GM12801 (cell line): ENCODE results near the gene ZCCHC2.

Experiments
- CTCF ChIP-seq: IDR thresholded peaks from one replicate; pipeline ENCODE4 v1.5.1; 2011; ENCODE audit warnings: control low read depth; ENCODE audit not compliant: insufficient read length; ENCODE audit errors: extremely low read depth

The ZCCHC2 gene

GRCh38 chr18:62572456-62572855, 49.6 kb downstream of the ZCCHC2 start:
- no peak for TF ChIP-seq CTCF

- no peak for TF ChIP-seq CTCF
Observed at GRCh38 chr18:62574776-62575175, 52.0 kb downstream of the ZCCHC2 start.

GRCh38 chr18:62576271-62576670, 53.4 kb downstream of the ZCCHC2 start:
- no peak for TF ChIP-seq CTCF

DNA sequence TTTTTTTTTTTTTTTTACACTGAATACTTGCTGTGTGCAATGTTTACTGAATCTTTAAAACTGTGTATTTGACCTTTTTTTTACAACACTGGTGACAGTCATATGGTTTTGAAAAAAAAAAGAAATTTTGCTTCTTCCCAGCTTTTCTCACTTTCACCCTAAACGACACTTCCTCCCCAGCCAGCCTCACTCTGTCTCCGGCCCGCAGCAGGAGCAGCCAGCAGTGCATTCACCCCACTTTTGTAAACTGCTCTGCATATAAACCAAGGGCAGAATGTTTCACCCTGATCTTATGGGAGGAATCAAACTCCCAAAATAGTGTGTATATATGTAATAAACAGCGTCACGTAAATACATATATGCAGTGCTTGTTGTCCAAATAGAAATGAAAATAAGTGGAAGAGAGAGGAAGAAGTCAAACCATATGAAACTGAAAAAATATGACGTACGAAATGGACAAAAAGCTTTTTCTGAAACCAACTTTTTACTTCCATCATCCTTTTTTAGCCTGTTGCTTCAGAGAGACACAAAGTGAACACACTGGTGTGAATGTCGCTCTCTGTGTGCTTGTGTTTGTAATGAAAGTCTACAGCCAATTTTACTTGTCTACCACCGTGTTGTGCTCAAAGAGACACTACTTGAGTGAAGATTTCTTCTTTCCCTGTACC, 54.2 kb downstream of the ZCCHC2 start:
- no peak for TF ChIP-seq CTCF

DNA sequence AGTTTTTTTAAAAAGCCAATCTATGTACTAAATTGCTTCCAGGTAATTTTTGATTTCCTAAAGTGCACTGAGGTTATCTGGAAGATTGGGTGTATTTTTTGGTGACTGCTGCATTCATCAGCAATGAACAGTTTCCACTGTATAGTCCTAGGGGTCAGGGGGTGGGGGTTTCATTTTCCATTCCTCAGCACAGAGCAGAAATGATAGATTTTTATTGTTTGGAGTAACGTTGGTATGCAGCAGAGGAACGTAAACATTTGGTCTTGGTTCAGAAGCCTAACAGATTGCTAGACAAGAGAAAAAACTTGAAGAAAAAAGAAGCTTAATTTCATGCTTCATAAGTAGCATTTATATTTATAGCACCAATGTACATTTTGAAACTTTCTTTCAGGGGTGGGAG, 54.9 kb downstream of the ZCCHC2 start:
- TF ChIP-seq CTCF: no peak

GRCh38 chr18:62578980-62579511, 56.2 kb downstream of the ZCCHC2 start:
- no peak for TF ChIP-seq CTCF

GRCh38 chr18:62583376-62583775, 60.6 kb downstream of the ZCCHC2 start:
- no peak for TF ChIP-seq CTCF
